Small intestine (tissue), 7 donors: ENCODE results near the gene GSTK1. TPM values are rescaled to one million over a fixed set of nuclear protein-coding genes. Genes with fewer than 3 reads are reported as not detected.

Source experiments
- DNase-seq, 2 donors: peaks; one replicate each; pipeline versions ENCODE4 v3.0.0 to v3.0.0-alpha.2; 2013
- FAIRE-seq: peaks from 2 replicates; lab custom pipeline; 2012; peaks lifted over from hg19 to GRCh38; lab: Jason Lieb, UNC
- H3K27ac ChIP-seq, 3 donors: one replicate each; pipeline ENCODE4 v1.5.1; 2013; ENCODE audit warnings: low read length in 2 of 3, mild to moderate bottlenecking in 2 of 3, control low read depth in 1 of 3, inconsistent platforms in 1 of 3, low read depth in 1 of 3, moderate library complexity in 1 of 3
- H3K27me3 ChIP-seq, 3 donors: one replicate each; pipeline ENCODE4 v1.6.1; 2013; ENCODE audit warnings: low read length in 3 of 3, inconsistent platforms in 1 of 3; ENCODE audit not compliant: control insufficient read depth in 3 of 3, insufficient read depth in 3 of 3
- H3K36me3 ChIP-seq, 3 donors: one replicate each; pipeline ENCODE4 v1.6.1; 2013; ENCODE audit warnings: low read length in 3 of 3, inconsistent platforms in 1 of 3, low read depth in 1 of 3, mild to moderate bottlenecking in 1 of 3, moderate library complexity in 1 of 3; ENCODE audit not compliant: control insufficient read depth in 3 of 3, insufficient read depth in 2 of 3
- H3K4me1 ChIP-seq, 3 donors: one replicate each; pipeline ENCODE4 v1.6.1; 2013; ENCODE audit warnings: low read length in 2 of 3, inconsistent platforms in 1 of 3, low read depth in 1 of 3, mild to moderate bottlenecking in 1 of 3, moderate library complexity in 1 of 3; ENCODE audit not compliant: control insufficient read depth in 3 of 3, insufficient read depth in 2 of 3
- H3K4me3 ChIP-seq, 3 donors: one replicate each; pipeline ENCODE4 v1.5.1; 2013; ENCODE audit warnings: low read length in 3 of 3, control low read depth in 1 of 3, inconsistent platforms in 1 of 3, low read depth in 1 of 3, mild to moderate bottlenecking in 1 of 3, moderate library complexity in 1 of 3
- H3K9me3 ChIP-seq, 2 donors: one replicate each; pipeline ENCODE4 v1.6.1; 2013; ENCODE audit warnings: low read depth in 1 of 2, low read length in 1 of 2; ENCODE audit not compliant: control insufficient read depth in 2 of 2, insufficient read depth in 1 of 2
- WGBS, 3 donors: extraction: QIAGEN DNeasy Blood & Tissue Kit; methylation state at CpG; one replicate each; pipeline ENCODE4 v1.1.7; 2013; 5-methylcytosine and 5-hydroxymethylcytosine counted together
- polyA plus RNA-seq, 4 donors: library from polyadenylated mRNA; stranded (reverse) in 3 of 4; unstranded in 1 of 4; fragments of 200-250 nt in 3 of 4; fragments of 120-200 nt in 1 of 4; gene quantifications; one replicate each; pipeline versions ENCODE4 v1.2.1 to v1.2.3, GENCODE V29; 2013
- donor health status: healthy with polysubstance abuse.
- donor health status: control.
- donor health status: control.
- donor health status: Bipolar disorder and iron deficiency.
- donor health status: healthy.

Gene GSTK1
- polyA plus RNA-seq, 4 donors = 250 to 450 (median 313) TPM

DNA sequence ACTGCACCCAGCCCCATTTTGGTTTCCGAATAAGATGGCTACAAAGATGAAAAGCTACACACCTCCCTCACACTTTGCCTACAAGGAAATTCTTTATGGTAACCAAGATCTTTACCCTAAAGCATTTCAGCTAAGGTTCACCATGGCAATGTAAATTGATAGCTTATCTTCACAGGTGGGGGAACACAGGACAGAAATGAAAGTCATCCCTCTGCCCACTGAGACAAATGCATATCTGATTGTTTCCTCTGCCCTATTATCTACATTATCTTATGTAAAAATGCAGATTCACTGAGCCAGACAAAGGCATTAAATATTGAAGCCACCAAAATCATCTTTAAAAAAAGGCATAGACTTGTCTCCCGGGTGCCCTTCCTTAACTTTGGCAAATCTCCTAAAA is 18.3 kb downstream of the GSTK1 start:
- no peak for FAIRE-seq

DNA sequence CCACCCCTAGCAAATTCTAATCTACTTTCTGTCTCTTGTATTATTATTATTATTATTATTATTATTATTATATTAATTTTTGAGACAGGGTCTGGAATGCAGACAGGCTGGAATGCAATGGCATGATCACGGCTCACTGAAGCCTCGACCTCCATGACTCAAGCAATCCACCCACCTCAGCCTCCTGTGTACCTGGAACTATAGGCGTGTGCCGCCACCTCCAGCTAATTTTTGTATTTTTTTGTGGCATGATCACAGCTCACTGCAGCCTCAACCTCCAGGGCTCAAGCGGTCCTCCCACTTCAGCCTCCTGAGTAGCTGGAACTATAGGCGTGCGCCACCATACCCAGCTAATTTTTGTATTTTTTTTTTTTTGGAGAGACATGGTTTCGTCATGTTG is 18.9 kb downstream of the GSTK1 start:
- no peak overlapping the region for H3K27ac ChIP-seq
- peaks cover 0 to 10% (median 0%) of the 10 kb centered on the region in 3 donors for H3K36me3 ChIP-seq
- H3K27me3 ChIP-seq = no peaks in the 10 kb centered on the region
- 94 to 97% (median 97%) methylated on average over 8 of the region's 8 CpGs for whole genome bisulfite sequencing, 3 donors
- H3K4me3 ChIP-seq = no peak overlapping the region
- no peak for DNase-seq
- H3K4me1 ChIP-seq = peaks cover 9 to 49% (median 10%) of the 10 kb centered on the region in 3 donors
- FAIRE-seq = no peak
- no peaks in the 10 kb centered on the region for H3K9me3 ChIP-seq

More for the DNA sequence above, 18.3 kb downstream of the GSTK1 start:
- WGBS, 3 donors = 73 to 93% (median 87%) methylated on average over 2 of the region's 2 CpGs
- Histone ChIP-seq H3K4me1 (peaks cover 9 to 45% (median 10%) of the 10 kb centered on the region in 3 donors), H3K27me3 (no peaks in the 10 kb centered on the region), H3K4me3 (no peak overlapping the region), H3K36me3 (peaks cover 0 to 7% (median 0%) of the 10 kb centered on the region in 3 donors), H3K27ac (no peak overlapping the region), H3K9me3 (no peaks in the 10 kb centered on the region)
- no peak for DNase-seq

DNA sequence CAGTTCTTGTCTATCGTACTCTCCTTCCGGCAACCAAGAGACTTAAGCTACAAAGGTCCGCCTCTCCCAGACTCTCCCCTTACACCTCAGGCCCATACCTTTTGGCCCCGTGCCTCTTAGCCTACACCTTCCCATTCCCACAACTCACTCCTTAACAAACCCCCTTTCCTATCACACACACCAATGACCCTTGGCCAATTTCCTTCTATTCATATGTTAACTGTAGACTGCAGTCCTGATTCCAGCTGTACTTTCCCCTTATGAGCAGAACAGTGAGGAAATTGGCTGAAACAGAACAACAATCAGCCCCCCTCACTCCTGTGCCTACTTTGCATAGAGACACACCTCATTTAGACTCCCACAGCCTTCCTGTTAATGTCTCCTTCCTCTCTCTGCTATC is 20.1 kb downstream of the GSTK1 start:
- H3K27me3 ChIP-seq = no peaks in the 10 kb centered on the region
- FAIRE-seq (no peak), DNase-seq (peak; percentile 81 to 93)
- 21 to 61% (median 46%) methylated on average over 4 of the region's 4 CpGs for WGBS, 3 donors
- H3K4me3 ChIP-seq = no peak overlapping the region
- peak overlapping the region; percentile 85 to 91 (median 91) for H3K27ac ChIP-seq
- peaks cover 0 to 15% (median 0%) of the 10 kb centered on the region in 3 donors for H3K36me3 ChIP-seq
- H3K4me1 ChIP-seq = peaks cover 10 to 56% (median 11%) of the 10 kb centered on the region in 3 donors
- peaks cover 0 to 7% of the 10 kb centered on the region in 2 donors for H3K9me3 ChIP-seq

DNA sequence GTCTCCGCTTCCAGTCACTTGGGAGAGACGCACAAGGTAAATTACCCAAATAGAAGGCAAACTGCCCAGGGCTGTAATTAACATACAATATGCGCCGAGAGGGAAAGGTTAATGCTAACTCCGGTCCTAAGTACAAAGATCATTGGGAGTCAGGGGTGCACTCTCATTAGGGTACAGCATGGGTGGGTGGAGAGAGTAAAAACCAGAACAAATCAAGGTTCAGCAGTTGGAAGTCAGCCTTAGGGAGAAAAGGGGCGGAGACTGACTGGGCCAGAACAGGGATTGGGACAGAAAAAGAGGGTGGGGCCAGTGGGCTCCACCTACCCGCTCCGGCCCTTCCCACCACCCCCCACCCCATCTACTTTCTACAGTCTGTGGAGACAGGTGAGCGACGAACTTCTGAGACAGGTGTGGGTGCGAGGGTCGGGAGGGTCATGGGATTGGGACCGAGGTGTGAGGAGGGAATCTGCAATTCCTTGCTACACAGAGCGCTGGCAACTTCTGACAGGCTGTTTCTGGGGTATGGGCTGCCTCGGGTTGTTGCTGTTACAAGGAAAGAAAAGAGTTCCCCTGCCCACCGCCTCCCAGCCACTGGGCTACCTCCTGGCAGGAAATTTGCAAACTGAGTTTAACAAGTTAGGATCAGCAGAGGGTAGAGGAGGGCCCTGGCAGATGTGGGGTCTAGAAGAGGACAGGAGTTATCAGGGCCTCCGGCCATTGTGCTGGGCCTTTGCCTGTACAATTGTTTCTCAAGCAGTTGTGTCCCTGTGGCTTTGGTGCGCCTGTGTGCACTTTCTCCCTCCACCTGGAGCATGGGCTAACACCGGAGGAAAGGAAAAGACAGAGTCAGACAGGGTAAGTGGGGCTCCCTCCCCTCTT is 21.6 kb downstream of the GSTK1 start, which contains the start of gene TMEM139:
TSS of gene TMEM139 (plus strand) at position 368 of the 879 bp plus-strand sequence. CDS start 1,000 bp downstream, outside the sequence.
- WGBS, 3 donors = 16 to 62% (median 33%) methylated on average over 19 of the region's 19 CpGs
- peak; percentile 95 to 99 for DNase-seq
- Histone ChIP-seq H3K9me3 (peaks cover 0 to 7% of the 10 kb centered on the region in 2 donors), H3K36me3 (peaks cover 0 to 15% (median 0%) of the 10 kb centered on the region in 3 donors), H3K27me3 (no peaks in the 10 kb centered on the region), H3K4me3 (peak within 1 kb of the TSS in 2 of 3 donors; percentile 31 to 66), H3K27ac (peak within 1 kb of the TSS; percentile 85 to 91 (median 91)), H3K4me1 (peaks cover 9 to 51% (median 10%) of the 10 kb centered on the region in 3 donors)
- FAIRE-seq = no peak

DNA sequence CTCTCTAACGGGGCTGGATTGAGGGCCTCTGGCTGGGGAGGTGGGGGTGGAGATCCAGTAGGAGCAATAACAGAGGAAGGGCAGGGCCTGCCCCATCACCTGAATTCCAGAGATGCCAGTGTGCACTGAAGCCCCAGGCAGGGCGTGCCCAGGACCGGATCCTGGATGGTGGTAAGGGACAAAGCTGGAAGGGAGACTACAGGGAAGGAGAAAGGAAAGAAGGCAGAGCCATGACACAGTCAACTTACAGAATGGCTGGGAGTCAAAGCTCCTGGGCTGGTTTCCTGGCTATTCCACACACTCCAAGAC is 22.2 kb downstream of the GSTK1 start:
- DNase-seq (peak; percentile 71 to 89), FAIRE-seq (no peak)
- Histone ChIP-seq H3K4me1 (peaks cover 8 to 50% (median 9%) of the 10 kb centered on the region in 3 donors), H3K27ac (peak overlapping the region; percentile 85 to 88 (median 86)), H3K4me3 (peak overlapping the region in 2 of 3 donors; percentile 31 to 66), H3K27me3 (no peaks in the 10 kb centered on the region), H3K9me3 (peaks cover 0 to 7% of the 10 kb centered on the region in 2 donors), H3K36me3 (peaks cover 0 to 18% (median 0%) of the 10 kb centered on the region in 3 donors)
- WGBS, 3 donors = 25 to 61% (median 34%) methylated on average over 3 of the region's 3 CpGs

DNA sequence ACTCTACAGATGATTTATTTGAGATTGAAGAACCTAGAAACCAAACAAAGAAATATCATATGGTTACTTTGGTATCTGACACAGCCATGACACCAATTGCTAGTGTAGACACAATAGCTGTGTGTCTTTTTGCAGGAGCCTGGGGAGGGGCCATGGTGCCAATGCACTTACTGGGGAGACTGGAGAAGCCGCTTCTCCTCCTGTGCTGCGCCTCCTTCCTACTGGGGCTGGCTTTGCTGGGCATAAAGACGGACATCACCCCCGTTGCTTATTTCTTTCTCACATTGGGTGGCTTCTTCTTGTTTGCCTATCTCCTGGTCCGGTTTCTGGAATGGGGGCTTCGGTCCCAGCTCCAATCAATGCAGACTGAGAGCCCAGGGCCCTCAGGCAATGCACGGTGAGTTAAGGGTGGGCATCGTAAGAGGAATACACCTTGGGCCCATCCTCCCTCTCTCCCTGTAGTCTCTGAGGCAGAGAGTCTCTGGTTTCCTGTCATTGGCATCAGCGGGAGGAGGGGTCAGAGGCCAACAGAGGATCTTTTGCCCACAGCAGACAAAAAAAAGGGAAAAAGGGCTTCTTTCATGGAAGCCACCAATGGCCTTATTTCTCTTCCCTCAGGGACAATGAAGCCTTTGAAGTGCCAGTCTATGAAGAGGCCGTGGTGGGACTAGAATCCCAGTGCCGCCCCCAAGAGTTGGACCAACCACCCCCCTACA is 22.7 kb downstream of the GSTK1 start:
- Histone ChIP-seq H3K27me3 (no peaks in the 10 kb centered on the region), H3K4me3 (peak overlapping the region in 2 of 3 donors; percentile 31 to 66), H3K4me1 (peaks cover 9 to 54% (median 9%) of the 10 kb centered on the region in 3 donors), H3K36me3 (peaks cover 0 to 21% (median 0%) of the 10 kb centered on the region in 3 donors), H3K9me3 (peaks cover 0 to 7% of the 10 kb centered on the region in 2 donors), H3K27ac (peak overlapping the region; percentile 85 to 88 (median 86))
- FAIRE-seq (no peak), DNase-seq (no peak)
- WGBS, 3 donors = 75 to 92% (median 80%) methylated on average over 11 of the region's 11 CpGs

DNA sequence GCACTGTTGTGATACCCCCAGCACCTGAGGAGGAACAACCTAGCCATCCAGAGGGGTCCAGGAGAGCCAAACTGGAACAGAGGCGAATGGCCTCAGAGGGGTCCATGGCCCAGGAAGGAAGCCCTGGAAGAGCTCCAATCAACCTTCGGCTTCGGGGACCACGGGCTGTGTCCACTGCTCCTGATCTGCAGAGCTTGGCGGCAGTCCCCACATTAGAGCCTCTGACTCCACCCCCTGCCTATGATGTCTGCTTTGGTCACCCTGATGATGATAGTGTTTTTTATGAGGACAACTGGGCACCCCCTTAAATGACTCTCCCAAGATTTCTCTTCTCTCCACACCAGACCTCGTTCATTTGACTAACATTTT is 23.3 kb downstream of the GSTK1 start:
- Histone ChIP-seq H3K4me1 (peaks cover 9 to 54% (median 9%) of the 10 kb centered on the region in 3 donors), H3K27me3 (no peaks in the 10 kb centered on the region), H3K4me3 (peak overlapping the region in 1 of 3 donors; percentile 66), H3K27ac (peak overlapping the region in 1 of 3 donors; percentile 85), H3K36me3 (peaks cover 0 to 21% (median 0%) of the 10 kb centered on the region in 3 donors), H3K9me3 (peaks cover 0 to 7% of the 10 kb centered on the region in 2 donors)
- no peak for DNase-seq
- WGBS, 3 donors = 80 to 91% (median 81%) methylated on average over 6 of the region's 6 CpGs
- no peak for FAIRE-seq

DNA sequence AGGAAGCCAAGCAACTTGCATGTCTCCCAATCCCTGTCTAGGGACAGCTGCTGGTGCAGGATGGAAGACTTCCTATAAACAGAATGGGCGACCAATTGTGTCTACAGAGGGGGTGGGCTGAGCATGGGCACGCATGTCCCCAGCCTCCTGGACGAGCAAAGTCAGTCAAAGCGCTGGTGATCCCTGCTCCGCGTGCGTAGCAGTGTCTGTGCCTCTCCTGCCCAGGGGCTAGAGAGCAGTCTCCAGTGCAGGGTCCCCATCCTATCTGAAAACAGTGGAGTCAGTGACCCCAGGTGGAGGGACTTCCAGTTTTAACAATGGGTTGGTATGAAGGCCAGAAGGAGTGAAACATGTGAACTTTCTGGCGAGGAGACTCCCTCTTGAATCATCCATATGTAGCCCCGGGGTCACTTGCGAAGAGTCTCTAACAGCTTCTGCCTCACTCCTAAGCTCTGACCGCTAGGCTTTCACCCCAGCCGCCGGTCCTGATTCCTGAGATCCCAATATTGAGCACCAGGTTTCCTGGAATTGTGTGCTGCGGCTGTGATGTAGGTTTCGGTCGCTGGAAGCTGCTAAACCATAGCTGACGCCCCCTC is 24.2 kb downstream of the GSTK1 start:
- peak overlapping the region; percentile 49 to 57 (median 53) for H3K27ac ChIP-seq
- FAIRE-seq (no peak), DNase-seq (no peak)
- peak overlapping the region in 2 of 3 donors; percentile 3 to 66 for H3K4me3 ChIP-seq
- 84 to 96% (median 87%) methylated on average over 17 of the region's 17 CpGs for WGBS, 3 donors
- H3K9me3 ChIP-seq = peaks cover 0 to 7% of the 10 kb centered on the region in 2 donors
- H3K27me3 ChIP-seq = no peaks in the 10 kb centered on the region
- H3K4me1 ChIP-seq = peaks cover 9 to 54% (median 9%) of the 10 kb centered on the region in 3 donors
- peaks cover 0 to 27% (median 0%) of the 10 kb centered on the region in 3 donors for H3K36me3 ChIP-seq
